Sigmoid colon (tissue), 4 donors: ENCODE results near the gene RIPK1.

Experiments used
- EP300 ChIP-seq, 4 donors: sonication (generic); formaldehyde crosslinking; IDR thresholded peaks; one replicate each; pipeline ENCODE4 v1.6.1; 2017; ENCODE audit warnings: antibody characterized with exemption in 4 of 4
- POLR2A ChIP-seq, 2 donors: fragments of 450-650 bp; IDR thresholded peaks; one replicate each; pipeline ENCODE4 v1.6.1; 2016; ENCODE audit warnings: antibody characterized with exemption in 2 of 2, mild to moderate bottlenecking in 2 of 2, moderate library complexity in 2 of 2
- POLR2AphosphoS5 ChIP-seq, 4 donors: sonication (generic); formaldehyde crosslinking; IDR thresholded peaks; one replicate each; pipeline ENCODE4 v1.6.1; 2017; ENCODE audit warnings: antibody characterized with exemption in 4 of 4
- TF ChIP-seq, protein P1 (sequence below), 4 experiments: fragments of 450-650 bp in 3 of 4; fragments of 200-600 bp in 1 of 4; IDR thresholded peaks; one replicate each; pipeline ENCODE4 v1.5.1; 2016 to 2019; ENCODE audit warnings: antibody characterized with exemption in 4 of 4, mild to moderate bottlenecking in 3 of 4, moderate library complexity in 2 of 4

DNA sequence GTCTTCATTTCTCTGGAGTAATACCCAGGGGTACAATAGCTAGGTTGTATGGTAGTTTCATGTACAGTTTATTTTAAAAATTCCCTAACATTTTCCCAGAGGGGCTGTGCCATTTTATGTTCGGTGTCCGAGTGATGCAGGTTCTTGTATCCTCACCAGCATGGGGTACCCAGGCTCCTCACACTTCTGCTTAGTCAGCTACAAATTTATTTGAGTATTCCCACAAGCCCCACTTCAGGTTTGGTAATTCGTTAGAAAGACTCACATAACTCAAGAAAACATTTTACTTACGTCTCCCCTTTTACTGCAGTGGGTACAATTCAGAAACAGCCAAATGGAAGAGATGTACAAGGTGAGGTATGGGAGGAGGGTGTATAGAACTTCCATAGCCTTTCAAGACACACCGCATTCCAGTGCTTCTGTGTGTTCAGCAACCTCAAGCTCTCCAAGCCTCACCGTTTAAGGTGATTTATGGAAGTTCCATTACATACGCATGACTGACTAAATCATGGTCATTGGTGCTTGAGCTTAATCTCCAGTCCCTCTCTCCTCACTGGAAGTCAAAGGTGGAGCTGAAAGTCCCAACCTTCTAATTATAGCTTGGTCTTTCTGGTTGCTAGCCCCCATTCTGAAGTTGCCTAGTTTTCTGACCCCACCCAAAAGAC lies 18.1 kb downstream of the RIPK1 start:
- TF ChIP-seq, protein P1, sequence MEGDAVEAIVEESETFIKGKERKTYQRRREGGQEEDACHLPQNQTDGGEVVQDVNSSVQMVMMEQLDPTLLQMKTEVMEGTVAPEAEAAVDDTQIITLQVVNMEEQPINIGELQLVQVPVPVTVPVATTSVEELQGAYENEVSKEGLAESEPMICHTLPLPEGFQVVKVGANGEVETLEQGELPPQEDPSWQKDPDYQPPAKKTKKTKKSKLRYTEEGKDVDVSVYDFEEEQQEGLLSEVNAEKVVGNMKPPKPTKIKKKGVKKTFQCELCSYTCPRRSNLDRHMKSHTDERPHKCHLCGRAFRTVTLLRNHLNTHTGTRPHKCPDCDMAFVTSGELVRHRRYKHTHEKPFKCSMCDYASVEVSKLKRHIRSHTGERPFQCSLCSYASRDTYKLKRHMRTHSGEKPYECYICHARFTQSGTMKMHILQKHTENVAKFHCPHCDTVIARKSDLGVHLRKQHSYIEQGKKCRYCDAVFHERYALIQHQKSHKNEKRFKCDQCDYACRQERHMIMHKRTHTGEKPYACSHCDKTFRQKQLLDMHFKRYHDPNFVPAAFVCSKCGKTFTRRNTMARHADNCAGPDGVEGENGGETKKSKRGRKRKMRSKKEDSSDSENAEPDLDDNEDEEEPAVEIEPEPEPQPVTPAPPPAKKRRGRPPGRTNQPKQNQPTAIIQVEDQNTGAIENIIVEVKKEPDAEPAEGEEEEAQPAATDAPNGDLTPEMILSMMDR (IDR thresholded peaks at IDR 0.05), result no peak
- TF ChIP-seq POLR2A (IDR thresholded peaks at IDR 0.05), result no peak
- no peak for TF ChIP-seq POLR2AphosphoS5 (IDR thresholded peaks at IDR 0.05)
- TF ChIP-seq EP300 (IDR thresholded peaks at IDR 0.05), result no peak
